Fibroblast of lung (primary cell): Measurements from ENCODE around the gene TESMIN.

Experiments
- CTCF ChIP-seq, 2 donors: IDR thresholded peaks in 1 of 2; conservative IDR thresholded peaks in 1 of 2; 1 replicate in 1 of 2; 2 replicates in 1 of 2; pipeline ENCODE4 v1.5.1; 2011 to 2012; ENCODE audit warnings: low read length in 2 of 2, control low read depth in 1 of 2, inconsistent platforms in 1 of 2, low read depth in 1 of 2, mild to moderate bottlenecking in 1 of 2
- EZH2 ChIP-seq: IDR thresholded peaks from 2 replicates; pipeline ENCODE4 v1.5.1; 2012; ENCODE audit warnings: low read length, control low read depth, mild to moderate bottlenecking; ENCODE audit errors: missing control alignments

- TF ChIP-seq CTCF (conservative IDR thresholded peaks at IDR 0.05 in 1 of 2, IDR thresholded peaks at IDR 0.05 in 1 of 2; ENCODE audit: low read depth in 1 of 2, low read length in 2 of 2) (no peak), EZH2 (no peak)
These were observed 77.9 kb downstream of the TESMIN start for GRCh38 chr11:68673306-68673945.
